NCI-H2227 (cell line): Measurements from ENCODE around the gene PRIM1.
"Not testable (repeated sequence)": the region's sequence is repeated elsewhere in the genome, so short reads cannot be mapped to it uniquely, and the experiment has no call there.

Source experiments
- DNase-seq: peaks from one replicate; lab custom pipeline; 2025; ENCODE audit not compliant: unreplicated experiment; lab: John Stamatoyannopoulos, UW

PRIM1 gene

GRCh38 chr12:56751712-56752598, at the start of gene PRIM1:
Gene PRIM1 (minus strand): TSS chr12:56752323. CDS start chr12:56752298, 25 bp downstream.
- peak; percentile 93 for DNase-seq

DNA sequence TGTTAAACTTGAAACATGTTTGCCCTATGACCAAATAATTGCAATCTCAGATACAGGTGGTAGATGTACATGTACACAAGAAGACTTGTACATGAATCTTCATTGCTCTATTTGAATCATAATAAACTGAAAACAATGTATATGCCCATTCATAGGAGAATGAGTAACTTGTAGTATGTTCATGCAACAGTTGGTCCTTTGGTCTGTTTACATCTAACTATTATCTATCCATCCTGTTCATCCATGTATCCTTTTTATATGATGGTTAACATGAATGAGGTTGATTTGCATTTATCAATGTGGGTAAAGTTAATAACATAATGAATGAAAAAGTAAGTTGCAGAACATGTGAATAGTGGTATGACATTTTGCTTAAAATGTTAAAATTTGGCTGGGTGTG, 48.1 kb upstream of the PRIM1 start:
- no peak for DNase-seq

- not testable (repeated sequence) for DNase-seq
Measured at GRCh38 chr12:56799345-56799744, 47.2 kb upstream of the PRIM1 start.

GRCh38 chr12:56795791-56796190, 43.7 kb upstream of the PRIM1 start:
- DNase-seq, result not testable (repeated sequence)

DNA sequence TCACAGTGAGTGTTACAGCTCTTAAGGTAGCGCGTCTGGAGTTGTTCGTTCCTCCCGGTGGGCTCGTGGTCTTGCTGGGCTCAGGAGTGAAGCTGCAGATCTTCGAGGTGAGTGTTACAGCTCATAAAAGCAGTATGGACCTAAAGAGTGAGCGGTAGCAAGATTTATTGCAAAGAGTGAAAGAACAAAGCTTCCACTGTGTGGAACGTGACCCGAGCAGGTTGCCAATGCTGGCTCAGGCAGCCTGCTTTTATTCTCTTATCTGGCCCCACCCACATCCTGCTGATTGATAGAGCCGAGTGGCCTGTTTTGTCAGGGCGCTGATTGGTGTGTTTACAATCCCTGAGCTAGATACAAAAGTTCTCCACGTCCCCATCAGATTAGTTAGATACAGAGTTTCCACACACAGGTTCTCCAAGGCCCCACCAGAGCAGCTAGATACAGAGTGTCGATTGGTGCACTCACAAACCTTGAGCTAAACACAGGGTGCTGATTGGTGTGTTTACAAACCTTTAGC, 43.0 kb upstream of the PRIM1 start:
- DNase-seq, result not testable (repeated sequence)

DNA sequence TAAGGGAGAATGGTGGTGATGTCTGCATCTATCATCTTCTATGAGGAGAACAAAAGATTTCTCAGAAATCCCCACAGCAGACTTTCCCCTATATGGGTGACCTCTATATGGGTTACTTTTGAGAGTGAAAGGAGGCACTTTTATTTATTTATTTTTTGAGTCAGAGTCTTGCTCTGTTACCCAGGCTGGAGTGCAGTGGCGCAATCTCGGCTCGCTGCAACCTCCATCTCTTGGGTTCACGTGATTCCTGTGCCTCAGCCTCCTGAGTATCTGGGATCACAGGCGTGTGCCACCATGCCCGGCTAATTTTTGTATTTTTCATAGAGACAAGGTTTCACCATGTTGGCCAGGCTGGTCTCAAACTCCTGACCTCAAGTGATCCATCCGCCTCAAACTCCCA, 41.0 kb upstream of the PRIM1 start:
- DNase-seq, result not testable (repeated sequence)

- DNase-seq, result no peak
Measured at GRCh38 chr12:56792678-56793077, 40.6 kb upstream of the PRIM1 start.

- DNase-seq, result not testable (repeated sequence)
Measured at GRCh38 chr12:56789429-56789828, 37.3 kb upstream of the PRIM1 start.

DNA sequence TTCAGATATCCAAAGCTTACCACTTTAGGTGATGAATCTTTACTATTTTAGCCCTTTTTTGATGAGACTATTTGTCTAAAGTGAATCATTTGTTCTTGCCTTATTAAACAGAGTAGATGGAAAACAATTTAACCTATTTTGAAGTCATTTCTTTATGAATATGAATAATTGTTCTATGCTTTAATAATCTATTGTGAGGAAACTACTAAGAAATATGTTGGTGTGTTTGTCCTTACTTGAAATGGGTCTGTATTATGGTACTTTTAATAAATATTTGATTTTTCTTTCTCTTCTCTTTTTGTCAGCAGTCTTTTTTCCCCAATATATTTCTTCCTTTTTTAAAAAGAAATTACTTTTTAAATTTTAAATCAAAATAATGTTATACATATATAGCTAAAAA, 35.4 kb upstream of the PRIM1 start:
- DNase-seq, result no peak

- no peak for DNase-seq
Measured at GRCh38 chr12:56785874-56786273, 33.8 kb upstream of the PRIM1 start.

DNA sequence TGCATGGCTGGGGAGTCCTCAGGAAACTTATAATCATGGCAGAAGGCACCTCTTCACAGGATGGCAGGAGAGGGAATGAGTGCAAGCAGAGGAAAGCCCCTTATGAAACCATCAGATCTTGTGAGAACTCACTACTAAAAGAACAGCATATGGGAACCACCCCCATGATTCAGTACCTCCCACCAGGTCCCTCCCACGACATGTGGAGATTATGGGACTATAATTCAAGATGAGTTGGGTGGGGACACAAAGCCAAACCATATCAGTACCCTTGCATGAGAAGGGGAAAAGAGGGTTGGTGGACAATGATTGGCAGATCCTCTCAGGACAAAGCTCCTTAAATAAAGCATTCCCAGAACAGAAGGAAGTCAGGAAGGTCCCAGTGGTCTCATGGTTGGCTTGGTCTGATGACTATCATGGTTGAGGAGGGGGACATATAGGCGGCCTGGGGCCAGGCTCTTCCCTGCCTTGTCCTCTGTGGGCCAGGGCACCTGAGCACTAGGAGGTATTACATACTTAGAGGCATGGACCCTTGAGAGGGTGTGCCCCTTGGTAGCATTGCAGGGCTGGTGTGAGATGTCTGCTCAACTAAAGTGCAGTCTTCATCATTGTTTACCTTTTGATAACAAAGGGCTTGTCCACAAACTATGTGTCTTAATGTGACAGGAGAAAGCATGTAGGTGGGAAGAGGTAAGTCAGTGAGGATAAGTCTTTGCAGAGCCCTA, 33.2 kb upstream of the PRIM1 start:
- DNase-seq, result no peak

DNA sequence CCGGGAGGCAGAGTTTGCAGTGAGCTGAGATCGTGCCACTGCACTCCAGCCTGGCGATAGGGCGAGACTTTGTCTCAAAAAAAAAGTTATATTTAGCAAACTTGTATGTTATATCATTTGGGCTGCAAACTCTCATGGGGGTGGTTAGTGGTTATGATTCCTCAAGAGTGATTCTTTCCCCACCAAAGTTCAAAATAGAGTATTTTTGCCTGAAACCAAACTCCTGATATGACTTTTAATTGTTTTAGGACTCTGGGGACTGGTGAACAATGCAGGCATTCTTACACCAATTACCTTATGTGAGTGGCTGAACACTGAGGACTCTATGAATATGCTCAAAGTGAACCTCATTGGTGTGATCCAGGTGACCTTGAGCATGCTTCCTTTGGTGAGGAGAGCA, 29.6 kb upstream of the PRIM1 start:
- no peak for DNase-seq

- no peak for DNase-seq
Measured at GRCh38 chr12:56778756-56779155, 26.6 kb upstream of the PRIM1 start.

GRCh38 chr12:56776654-56777053, 24.5 kb upstream of the PRIM1 start:
- no peak for DNase-seq

- no peak for DNase-seq
Measured at GRCh38 chr12:56775638-56776037, 23.5 kb upstream of the PRIM1 start.

DNA sequence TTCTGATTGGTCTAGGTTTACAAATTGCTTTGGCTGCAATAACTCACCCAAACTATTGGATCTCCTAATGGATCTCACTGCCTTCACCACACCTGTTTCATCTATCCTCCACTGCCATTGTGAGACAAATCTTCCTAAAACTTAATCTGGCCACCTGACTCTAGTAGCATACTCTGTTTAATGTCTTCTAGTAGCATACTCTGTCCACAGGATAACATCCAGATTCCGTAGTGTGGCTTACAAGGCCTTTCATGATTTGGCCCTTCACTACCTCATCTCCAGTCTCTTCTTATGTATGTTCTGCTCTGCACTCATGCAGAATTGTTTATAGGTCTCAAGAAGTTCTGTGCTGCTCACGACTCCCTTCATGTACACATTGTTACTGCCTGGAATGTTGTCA, 21.0 kb upstream of the PRIM1 start:
- DNase-seq, result no peak

DNA sequence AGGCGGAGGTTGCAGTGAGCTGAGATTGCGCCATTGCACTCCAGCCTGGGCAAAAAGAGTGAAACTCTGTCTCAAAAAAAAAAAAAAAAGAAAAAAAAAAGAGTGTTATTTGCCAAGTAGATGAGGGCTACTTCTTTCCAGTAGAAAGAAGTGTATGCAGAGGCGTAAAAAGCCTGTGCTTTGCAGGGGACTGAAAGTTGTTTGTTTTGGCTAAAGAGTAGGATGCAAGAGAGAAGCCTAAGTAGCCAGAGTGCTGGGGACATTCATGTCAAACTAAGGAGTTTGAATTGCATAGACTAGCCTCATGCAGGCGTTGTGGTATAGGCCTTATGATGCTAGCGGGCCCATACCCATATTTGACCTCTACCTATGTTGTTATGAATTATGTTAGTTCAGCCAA, 20.5 kb upstream of the PRIM1 start:
- no peak for DNase-seq

GRCh38 chr12:56769868-56770267, 17.7 kb upstream of the PRIM1 start:
- DNase-seq, result peak; percentile 1

DNA sequence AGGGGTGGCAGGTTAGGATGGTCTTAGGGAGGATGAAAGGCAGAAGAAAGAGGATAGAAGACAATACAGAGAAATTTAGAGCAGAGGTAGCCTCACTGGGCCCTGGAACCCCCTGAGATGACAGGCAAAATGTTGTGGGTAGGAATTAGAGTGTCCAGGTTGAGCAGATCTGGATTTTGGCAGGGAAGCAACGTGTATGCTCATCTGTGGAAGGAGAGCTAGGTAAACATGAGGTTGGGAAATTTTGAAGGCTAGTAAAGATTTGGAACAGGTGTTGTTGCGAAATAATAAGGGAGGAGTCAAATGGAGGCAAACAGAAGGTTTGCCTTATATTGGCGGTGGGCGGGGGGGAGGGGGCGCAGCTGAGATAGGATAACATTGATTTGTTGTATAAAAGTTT, 16.3 kb upstream of the PRIM1 start:
- DNase-seq, result no peak

GRCh38 chr12:56766535-56766934, 14.4 kb upstream of the PRIM1 start:
- no peak for DNase-seq

GRCh38 chr12:56763753-56764657, 11.9 kb upstream of the PRIM1 start:
- no peak for DNase-seq
